MCF 10A (cell line): ENCODE measurements around the gene L3MBTL4. TPM values are rescaled to one million over a fixed set of nuclear protein-coding genes. Genes with fewer than 3 reads are reported as not detected.

Experiments
- BruUV-seq: library from RNA; stranded (reverse); fragments of 400-500 nt; replicated peaks from 2 replicates; lab custom pipeline; 2021; lab: Mats Ljungman, UMichigan
- CTCF ChIA-PET: fragments of 300-600 bp; sonication (Branson Sonifier 250); formaldehyde crosslinking; extraction: SDS; loops from one replicate; lab custom pipeline; 2021; ENCODE audit warnings: antibody characterized with exemption, inconsistent platforms; lab: Yijun Ruan, JAX
- POLR2A ChIA-PET: fragments of 300-600, 350-650 bp; sonication (Branson Sonifier 250); formaldehyde crosslinking; extraction: SDS; loops from one replicate; lab custom pipeline; 2020; ENCODE audit warnings: antibody characterized with exemption, inconsistent platforms; lab: Yijun Ruan, JAX
- DNase-seq: peaks from one replicate; pipeline ENCODE4 v3.0.0-alpha.2; 2018; ENCODE audit not compliant: unreplicated experiment
- H3K27ac Mint-ChIP-seq: one replicate; pipeline ENCODE4 v1.8.0; 2022; ENCODE audit warnings: mild to moderate bottlenecking, low read depth, mixed read lengths; ENCODE audit not compliant: unreplicated experiment
- H3K27me3 Mint-ChIP-seq: one replicate; pipeline ENCODE4 v1.8.0; 2022; ENCODE audit warnings: mixed read lengths; ENCODE audit not compliant: insufficient read depth, unreplicated experiment
- H3K36me3 Mint-ChIP-seq: one replicate; pipeline ENCODE4 v1.8.0; 2022; ENCODE audit warnings: mild to moderate bottlenecking, moderate library complexity, mixed read lengths; ENCODE audit not compliant: insufficient read depth, unreplicated experiment
- H3K4me1 Mint-ChIP-seq: one replicate; pipeline ENCODE4 v1.8.0; 2022; ENCODE audit warnings: mixed read lengths; ENCODE audit not compliant: insufficient read depth, unreplicated experiment
- H3K4me3 Mint-ChIP-seq: one replicate; pipeline ENCODE4 v1.8.0; 2022; ENCODE audit warnings: mild to moderate bottlenecking, moderate library complexity, mixed read lengths; ENCODE audit not compliant: unreplicated experiment
- H3K9me3 Mint-ChIP-seq: one replicate; pipeline ENCODE4 v1.8.0; 2022; ENCODE audit warnings: mixed read lengths; ENCODE audit not compliant: unreplicated experiment
- intact Hi-C: fragments of 100-400 bp; cut with micrococcal nuclease; formaldehyde crosslinking; loops from 2 replicates; pipeline ENCODE4 v1.14.1; 2022
- total RNA-seq: library from RNA; stranded (reverse); gene quantifications from 2 replicates; pipeline ENCODE4 v1.2.3, GENCODE V29; 2022
- TF ChIP-seq, protein P1 (sequence below): fragments of 200-600 bp; IDR thresholded peaks from one replicate; pipeline ENCODE4 v1.8.0; 2022; ENCODE audit warnings: antibody characterized with exemption, mild to moderate bottlenecking; ENCODE audit not compliant: unreplicated experiment

Gene L3MBTL4
- total RNA-seq, 1 experiment from 2014 or later: not detected

DNA sequence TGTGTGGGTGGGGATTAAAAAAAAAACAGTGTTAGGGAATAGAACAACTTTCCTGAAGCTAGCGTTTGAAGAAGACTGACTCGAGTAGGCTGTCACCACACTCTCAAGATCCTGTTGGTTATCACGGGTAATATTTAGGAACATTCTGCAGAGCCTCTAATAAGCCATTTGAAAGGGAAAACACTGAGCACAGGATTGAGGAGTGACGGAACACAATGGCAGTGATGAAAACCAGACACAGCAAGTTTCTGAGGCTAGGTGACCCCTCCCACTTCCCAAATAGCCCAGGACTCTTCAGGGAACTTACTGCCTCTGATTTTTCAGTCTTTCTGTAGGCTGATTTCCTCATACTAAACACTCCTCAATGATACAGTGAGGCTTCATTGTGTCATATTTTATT lies 431.2 kb downstream of the L3MBTL4 start:
- BruUV-seq: no TSS peak
- no peak for DNase-seq
- H3K27me3 Mint-ChIP-seq: no peaks in the 10 kb centered on the region
- H3K9me3 Mint-ChIP-seq: no peaks in the 10 kb centered on the region
- no peak overlapping the region for H3K27ac Mint-ChIP-seq
- ChIA-PET POLR2A (no interaction called here), CTCF (no interaction called here)
- H3K4me3 Mint-ChIP-seq: no peak overlapping the region
- TF ChIP-seq, protein P1, sequence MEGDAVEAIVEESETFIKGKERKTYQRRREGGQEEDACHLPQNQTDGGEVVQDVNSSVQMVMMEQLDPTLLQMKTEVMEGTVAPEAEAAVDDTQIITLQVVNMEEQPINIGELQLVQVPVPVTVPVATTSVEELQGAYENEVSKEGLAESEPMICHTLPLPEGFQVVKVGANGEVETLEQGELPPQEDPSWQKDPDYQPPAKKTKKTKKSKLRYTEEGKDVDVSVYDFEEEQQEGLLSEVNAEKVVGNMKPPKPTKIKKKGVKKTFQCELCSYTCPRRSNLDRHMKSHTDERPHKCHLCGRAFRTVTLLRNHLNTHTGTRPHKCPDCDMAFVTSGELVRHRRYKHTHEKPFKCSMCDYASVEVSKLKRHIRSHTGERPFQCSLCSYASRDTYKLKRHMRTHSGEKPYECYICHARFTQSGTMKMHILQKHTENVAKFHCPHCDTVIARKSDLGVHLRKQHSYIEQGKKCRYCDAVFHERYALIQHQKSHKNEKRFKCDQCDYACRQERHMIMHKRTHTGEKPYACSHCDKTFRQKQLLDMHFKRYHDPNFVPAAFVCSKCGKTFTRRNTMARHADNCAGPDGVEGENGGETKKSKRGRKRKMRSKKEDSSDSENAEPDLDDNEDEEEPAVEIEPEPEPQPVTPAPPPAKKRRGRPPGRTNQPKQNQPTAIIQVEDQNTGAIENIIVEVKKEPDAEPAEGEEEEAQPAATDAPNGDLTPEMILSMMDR: no peak
- intact Hi-C loops: no loop called here
- H3K36me3 Mint-ChIP-seq: peaks cover 6% of the 10 kb centered on the region
- H3K4me1 Mint-ChIP-seq: no peaks in the 10 kb centered on the region

DNA sequence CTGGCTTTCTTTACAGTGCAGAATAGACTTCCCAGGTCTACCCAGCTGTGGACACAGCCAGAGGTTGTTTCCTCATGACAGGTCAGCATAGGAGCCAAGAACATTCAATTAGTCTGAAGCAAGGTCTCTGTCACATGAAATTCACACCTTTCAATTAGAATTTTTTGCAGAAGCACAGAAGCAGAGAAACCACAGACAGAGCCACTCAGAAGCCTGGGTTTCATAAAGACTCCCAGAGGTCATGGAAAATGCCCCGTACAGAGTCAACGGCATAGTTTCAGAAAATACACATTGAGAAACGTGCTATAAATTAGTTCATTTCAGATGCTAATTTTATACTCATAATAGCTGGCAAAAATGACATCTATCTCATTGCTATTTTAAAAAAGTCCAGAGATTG lies 432.4 kb downstream of the L3MBTL4 start:
- H3K27me3 Mint-ChIP-seq: no peaks in the 10 kb centered on the region
- peaks cover 6% of the 10 kb centered on the region for H3K36me3 Mint-ChIP-seq
- no peak for DNase-seq
- H3K4me3 Mint-ChIP-seq: no peak overlapping the region
- H3K9me3 Mint-ChIP-seq: no peaks in the 10 kb centered on the region
- intact Hi-C loops: no loop called here
- H3K4me1 Mint-ChIP-seq: no peaks in the 10 kb centered on the region
- no TSS peak for BruUV-seq
- no peak overlapping the region for H3K27ac Mint-ChIP-seq
- TF ChIP-seq, protein P1: no peak
- ChIA-PET POLR2A (no interaction called here), CTCF (interaction anchor here (0.6 kb wide), 1 partner anchor 16 kb away, joined by 5 read pairs; no protein-coding TSS in a partner anchor)

DNA sequence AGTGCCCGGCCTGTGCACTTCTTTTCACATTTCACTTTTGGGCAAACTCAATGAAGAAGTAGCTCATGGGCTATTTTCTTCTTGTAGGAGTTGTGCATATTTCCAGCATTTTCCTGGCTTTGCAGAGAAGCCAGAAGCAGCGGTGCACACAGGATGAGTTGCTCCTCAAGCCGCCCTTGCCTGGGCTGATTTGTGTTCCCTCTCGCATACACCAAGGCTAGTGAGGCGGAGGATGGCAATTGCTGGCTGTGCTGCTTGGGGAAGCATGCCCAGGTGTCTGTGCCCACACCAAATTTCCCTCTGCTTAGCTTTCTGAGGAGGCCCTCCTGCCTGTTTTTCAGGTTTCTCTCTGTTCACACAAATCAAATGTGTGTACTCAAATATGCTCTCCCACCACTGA lies 434.0 kb downstream of the L3MBTL4 start:
- no peak overlapping the region for H3K27ac Mint-ChIP-seq
- no peaks in the 10 kb centered on the region for H3K27me3 Mint-ChIP-seq
- no peak overlapping the region for H3K4me3 Mint-ChIP-seq
- H3K9me3 Mint-ChIP-seq: no peaks in the 10 kb centered on the region
- no peak for DNase-seq
- CTCF ChIA-PET: no interaction called here
- no peaks in the 10 kb centered on the region for H3K4me1 Mint-ChIP-seq
- BruUV-seq: no TSS peak
- no peaks in the 10 kb centered on the region for H3K36me3 Mint-ChIP-seq
- TF ChIP-seq, protein P1: no peak
- intact Hi-C loops: no loop called here
- POLR2A ChIA-PET: no interaction called here

DNA sequence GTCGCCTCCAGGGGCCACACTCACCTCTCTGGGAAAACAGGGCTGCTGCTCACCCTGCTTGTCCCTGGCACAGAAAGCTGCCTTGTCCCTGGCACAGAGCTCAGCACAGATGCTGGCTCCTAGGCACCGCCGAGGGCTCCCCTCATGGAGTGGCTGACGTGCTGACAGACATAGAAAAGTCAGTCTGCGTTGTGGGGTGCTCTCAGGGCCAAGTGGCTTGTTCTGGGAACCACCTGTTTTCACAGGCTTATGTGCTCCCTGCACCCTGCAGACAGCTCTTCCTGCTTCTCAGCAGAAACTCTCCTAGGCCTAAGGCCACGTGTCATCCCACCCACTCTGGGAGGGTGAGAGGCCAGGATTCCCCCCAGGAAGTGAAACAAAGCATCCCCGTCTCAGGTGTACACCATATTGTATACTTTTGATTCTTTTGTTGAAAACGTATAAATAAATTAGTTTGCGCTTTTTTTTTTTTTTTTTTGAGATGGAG lies 434.7 kb downstream of the L3MBTL4 start:
- no TSS peak for BruUV-seq
- no peak for DNase-seq
- H3K36me3 Mint-ChIP-seq: no peaks in the 10 kb centered on the region
- TF ChIP-seq, protein P1: no peak
- ChIA-PET CTCF (no interaction called here), POLR2A (no interaction called here)
- H3K27ac Mint-ChIP-seq: no peak overlapping the region
- peaks cover 6% of the 10 kb centered on the region for H3K4me1 Mint-ChIP-seq
- no peak overlapping the region for H3K4me3 Mint-ChIP-seq
- intact Hi-C loops: no loop called here
- H3K9me3 Mint-ChIP-seq: no peaks in the 10 kb centered on the region
- H3K27me3 Mint-ChIP-seq: no peaks in the 10 kb centered on the region
